GM18951 (cell line): ENCODE results near the gene N4BP3.
A peak's percentile ranks its signal among the peaks of the same experiment; 100 is the strongest.
"Not testable (repeated sequence)": the region's sequence is repeated elsewhere in the genome, so short reads cannot be mapped to it uniquely, and the experiment has no call there.

Experiments
- POLR2A ChIP-seq: IDR thresholded peaks from 4 replicates; pipeline ENCODE4 v1.6.1; 2011; ENCODE audit warnings: mild to moderate bottlenecking; ENCODE audit not compliant: insufficient read length, insufficient read depth; ENCODE audit errors: extremely low read depth
- in situ Hi-C: fragments of 300-500 bp; cut with MboI; formaldehyde crosslinking; loops from one replicate; pipeline ENCODE4 v1.12.0; 2022; ENCODE audit warnings: low sequenced_read_pairs, mixed read lengths, inconsistent platforms; ENCODE audit not compliant: unreplicated experiment

The N4BP3 gene

GRCh38 chr5:178120607-178121357, 7.5 kb downstream of the N4BP3 start:
- TF ChIP-seq POLR2A: peak; percentile 55
- in situ Hi-C loops: no loop called here

- peak; percentile 14 for TF ChIP-seq POLR2A
- in situ Hi-C loops: no loop called here
Measured at GRCh38 chr5:178121391-178122276, 8.3 kb downstream of the N4BP3 start.

GRCh38 chr5:178122346-178122745, 9.0 kb downstream of the N4BP3 start:
- in situ Hi-C loops: no loop called here
- no peak for TF ChIP-seq POLR2A

GRCh38 chr5:178123094-178123965, 10.0 kb downstream of the N4BP3 start:
- in situ Hi-C loops: no loop called here
- TF ChIP-seq POLR2A: no peak

- in situ Hi-C loops: no loop called here
- no peak for TF ChIP-seq POLR2A
Measured at GRCh38 chr5:178123966-178124925, 10.9 kb downstream of the N4BP3 start.

- in situ Hi-C loops: no loop called here
Measured at GRCh38 chr5:178125253-178125906, 12.0 kb downstream of the N4BP3 start.

GRCh38 chr5:178126556-178126955, 13.2 kb downstream of the N4BP3 start:
- TF ChIP-seq POLR2A: no peak
- in situ Hi-C loops: no loop called here

More at GRCh38 chr5:178125253-178125906, 12.0 kb downstream of the N4BP3 start:
- TF ChIP-seq POLR2A: no peak

- in situ Hi-C loops: not testable (repeated sequence)
Measured at GRCh38 chr5:178127300-178128009, 14.1 kb downstream of the N4BP3 start.

- in situ Hi-C loops: no loop called here
- no peak for TF ChIP-seq POLR2A
Measured at GRCh38 chr5:178129296-178129695, 16.0 kb downstream of the N4BP3 start.

GRCh38 chr5:178130234-178130575, 16.9 kb downstream of the N4BP3 start:
- in situ Hi-C loops: not testable (repeated sequence)
